Gastroesophageal sphincter (tissue), 4 donors: ENCODE data around the gene ZNF578. TPM values are rescaled to one million over a fixed set of nuclear protein-coding genes. Genes with fewer than 3 reads are reported as not detected.

Experiments
- total RNA-seq, 4 donors: library from RNA; depleted of rRNA; stranded (reverse); fragments of >200 nt; gene quantifications; one replicate each; pipeline ENCODE4 v1.1.0, GENCODE V29; 2016

Gene ZNF578
- total RNA-seq, 4 donors from 2014 or later = 1.1 to 4.2 (median 2.0) TPM

Other genes with a start within 250 kb of the ZNF578 start
- gene ZNF766, start 184.0 kb upstream of the ZNF578 start, total RNA-seq = 10 to 100 TPM in 2 of 4 donors, 1 to 10 TPM in 2; 10.0 to 16.9 (median 10.3) TPM
- 10 to 100 TPM in 2 of 4 donors, 1 to 10 TPM in 2; 7.2 to 13.9 (median 9.3) TPM for gene ZNF480, start 156.4 kb upstream of the ZNF578 start, total RNA-seq
- gene ZNF610, start 117.3 kb upstream of the ZNF578 start, total RNA-seq = 1 to 10 TPM; 1.7 to 4.7 (median 2.9) TPM
- 10 to 100 TPM; 16.0 to 29.5 (median 27.6) TPM for gene ZNF880, start 83.6 kb upstream of the ZNF578 start, total RNA-seq
- gene ZNF528, start 55.7 kb upstream of the ZNF578 start, total RNA-seq = 10 to 100 TPM; 12.1 to 52.1 (median 23.5) TPM
- gene ZNF534, start 24.4 kb upstream of the ZNF578 start, total RNA-seq = under 1 TPM in 3 of 4 donors, not detected in 1; 0.22 to 0.66 (median 0.31) TPM
- gene ZNF808, start 74.1 kb downstream of the ZNF578 start, total RNA-seq = 10 to 100 TPM; 13.1 to 33.2 (median 22.2) TPM
- gene ZNF701, start 116.7 kb downstream of the ZNF578 start, total RNA-seq = 10 to 100 TPM; 10.8 to 16.8 (median 11.8) TPM
- 10 to 100 TPM; 30.3 to 99.3 (median 49.4) TPM for gene ZNF83, start 184.8 kb downstream of the ZNF578 start, total RNA-seq